Natural killer cell (primary cell): ENCODE measurements around the gene ALK. TPM values are rescaled to one million over a fixed set of nuclear protein-coding genes. Genes with fewer than 3 reads are reported as not detected.
"Not testable (repeated sequence)": the region's sequence is repeated elsewhere in the genome, so short reads cannot be mapped to it uniquely, and the experiment has no call there.

Source experiments
- ATAC-seq, 3 donors: fragments of 150-1000 bp in 2 of 3; fragments of 200-7000 bp in 1 of 3; cut with Tn5 transposase; 1 replicate in 1 of 3; 2 replicates in 2 of 3; pipeline ENCODE4 v1.10.0; 2021; ENCODE audit warnings: mild to moderate bottlenecking in 2 of 3, moderate library complexity in 2 of 3
- DNase-seq, 2 donors: peaks; one replicate each; pipeline versions ENCODE4 v3.0.0 to v3.0.0-alpha.2; 2013 to 2021; ENCODE audit warnings: mixed read lengths in 1 of 2
- H3K27ac ChIP-seq: one replicate; pipeline ENCODE4 v1.5.1; 2013; ENCODE audit warnings: mild to moderate bottlenecking, low read length
- H3K27me3 ChIP-seq: one replicate; pipeline ENCODE4 v1.6.1; 2013; ENCODE audit warnings: low read length; ENCODE audit not compliant: control insufficient read depth, insufficient read depth
- H3K36me3 ChIP-seq: one replicate; pipeline ENCODE4 v1.6.1; 2013; ENCODE audit warnings: low read length; ENCODE audit not compliant: control insufficient read depth, insufficient read depth
- H3K4me1 ChIP-seq: one replicate; pipeline ENCODE4 v1.6.1; 2013; ENCODE audit warnings: low read length; ENCODE audit not compliant: control insufficient read depth, insufficient read depth
- H3K4me3 ChIP-seq: one replicate; pipeline ENCODE4 v1.5.1; 2013; ENCODE audit warnings: low read length
- H3K9me3 ChIP-seq: one replicate; pipeline ENCODE4 v1.6.1; 2013; ENCODE audit warnings: low read length; ENCODE audit not compliant: control insufficient read depth, insufficient read depth
- H3K27ac Mint-ChIP-seq, 2 donors: one replicate each; pipeline ENCODE4 v1.8.0; 2022; ENCODE audit warnings: mild to moderate bottlenecking in 2 of 2, mixed read lengths in 2 of 2, moderate library complexity in 1 of 2
- H3K27me3 Mint-ChIP-seq, 2 donors: one replicate each; pipeline ENCODE4 v1.8.0; 2022; ENCODE audit warnings: low read depth in 2 of 2, mixed read lengths in 2 of 2
- H3K36me3 Mint-ChIP-seq: one replicate; pipeline ENCODE4 v1.8.0; 2022; ENCODE audit warnings: mixed read lengths
- H3K4me1 Mint-ChIP-seq, 2 donors: one replicate each; pipeline ENCODE4 v1.8.0; 2022; ENCODE audit warnings: mixed read lengths in 2 of 2
- H3K4me3 Mint-ChIP-seq: one replicate; pipeline ENCODE4 v1.8.0; 2022; ENCODE audit warnings: mild to moderate bottlenecking, moderate library complexity, mixed read lengths
- H3K9me3 Mint-ChIP-seq, 2 donors: one replicate each; pipeline ENCODE4 v1.8.0; 2022; ENCODE audit warnings: mixed read lengths in 2 of 2
- CTCF ChIP-seq: fragments of 200-600 bp; IDR thresholded peaks from one replicate; pipeline ENCODE4 v1.8.0; 2022; ENCODE audit warnings: antibody characterized with exemption
- WGBS: methylation state at CpG from one replicate; pipeline ENCODE4 v1.1.7; 2013; ENCODE audit warnings: missing lambda C conversion rate; ENCODE audit not compliant: insufficient coverage; 5-methylcytosine and 5-hydroxymethylcytosine counted together
- intact Hi-C: fragments of 100-400 bp; cut with micrococcal nuclease; formaldehyde crosslinking; loops from one replicate; pipeline ENCODE4 v1.14.2; 2022
- total RNA-seq, 4 donors: library from RNA; stranded (reverse); fragments of 120-200 nt in 1 of 4; gene quantifications; one replicate each; pipeline versions ENCODE4 v1.2.3 to v1.2.4, GENCODE V29; 2013 to 2022

ALK gene
- total RNA-seq, 3 donors from 2014 or later (not counting 1 experiment from before 2014, with no cell fraction given): not detected

DNA sequence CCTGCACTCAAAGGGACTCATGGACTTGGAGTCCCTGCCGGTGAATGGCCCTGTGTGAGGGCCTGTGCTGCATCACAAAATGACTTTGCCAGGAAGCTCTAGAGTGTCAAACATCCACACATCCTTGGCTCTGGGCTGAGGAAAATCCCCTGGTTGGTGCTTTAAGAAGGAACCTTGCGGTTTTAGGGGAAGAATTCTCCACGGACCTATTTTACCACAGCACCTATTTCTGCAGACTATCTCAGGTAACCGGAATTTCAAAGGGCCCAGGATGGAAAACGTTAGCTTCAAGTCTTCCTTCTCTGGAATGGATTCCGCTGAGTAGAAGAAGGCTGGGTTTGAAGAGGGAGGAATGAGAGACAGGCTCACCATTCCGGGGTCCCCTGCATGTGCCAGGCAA is 166.2 kb downstream of the ALK start:
- Mint-ChIP-seq H3K27me3 (peaks cover 0 to 2% of the 10 kb centered on the region in 2 donors), H3K9me3 (no peaks in the 10 kb centered on the region)

DNA sequence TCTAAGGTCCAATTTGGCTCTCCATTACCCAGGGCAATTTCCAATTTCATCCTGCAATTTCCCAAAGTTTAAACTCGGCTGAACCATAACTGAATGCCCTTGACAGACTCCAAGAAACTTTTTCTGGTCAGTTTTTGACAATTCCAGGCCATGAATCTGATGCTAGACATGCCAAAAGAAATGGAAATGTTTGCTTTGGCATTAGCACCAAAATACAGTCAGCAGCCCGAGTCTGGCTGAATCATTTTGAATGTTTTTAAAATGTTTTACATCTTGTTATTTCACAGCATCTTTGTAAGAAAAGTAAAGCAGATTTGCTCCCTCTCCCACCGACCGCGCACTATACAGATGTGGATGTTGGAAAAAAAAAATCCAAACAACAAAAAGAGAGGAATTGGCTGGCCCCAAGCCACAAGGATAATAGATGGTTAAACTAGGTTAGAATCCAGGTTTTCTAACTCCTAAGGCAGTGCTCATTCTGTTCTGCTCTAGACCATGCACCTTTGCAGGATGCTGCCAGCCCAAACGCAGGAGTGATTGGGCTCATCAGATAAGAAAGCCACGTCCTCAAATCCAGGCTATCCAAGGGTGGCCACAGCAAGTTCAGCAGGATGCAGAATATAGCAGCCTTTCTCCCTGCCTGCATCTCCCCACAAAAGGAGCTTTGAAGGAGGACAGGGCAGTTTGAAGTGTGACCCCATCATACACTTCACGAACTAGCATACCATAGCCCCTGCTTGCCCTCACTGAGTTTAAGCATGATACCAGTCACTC is 167.5 kb downstream of the ALK start:
- intact Hi-C loops: no loop called here
- no peaks in the 10 kb centered on the region for H3K27me3 Mint-ChIP-seq
- ATAC-seq (no peak), DNase-seq (no peak)
- Histone ChIP-seq H3K27me3 (no peaks in the 10 kb centered on the region), H3K9me3 (no peaks in the 10 kb centered on the region), H3K4me1 (no peaks in the 10 kb centered on the region), H3K36me3 (no peaks in the 10 kb centered on the region), H3K27ac (no peak overlapping the region), H3K4me3 (no peak overlapping the region)
- no peak overlapping the region for H3K27ac Mint-ChIP-seq
- H3K4me1 Mint-ChIP-seq: no peaks in the 10 kb centered on the region
- H3K9me3 Mint-ChIP-seq: no peaks in the 10 kb centered on the region
- no peaks in the 10 kb centered on the region for H3K36me3 Mint-ChIP-seq
- no peak for TF ChIP-seq CTCF
- H3K4me3 Mint-ChIP-seq: no peak overlapping the region
- 62% methylated on average over 5 of the region's 8 CpGs for WGBS

More for the DNA sequence above, 166.2 kb downstream of the ALK start:
- Mint-ChIP-seq H3K36me3 (no peaks in the 10 kb centered on the region), H3K4me3 (no peak overlapping the region), H3K4me1 (no peaks in the 10 kb centered on the region), H3K27ac (no peak overlapping the region)
- Histone ChIP-seq H3K36me3 (no peaks in the 10 kb centered on the region), H3K27ac (no peak overlapping the region), H3K9me3 (no peaks in the 10 kb centered on the region), H3K4me1 (no peaks in the 10 kb centered on the region), H3K4me3 (no peak overlapping the region), H3K27me3 (no peaks in the 10 kb centered on the region)
- intact Hi-C loops: no loop called here
- no peak for TF ChIP-seq CTCF
- 91% methylated on average over 4 of the region's 7 CpGs for WGBS
- ATAC-seq: no peak
- DNase-seq: no peak

- H3K9me3 ChIP-seq: no peaks in the 10 kb centered on the region
- intact Hi-C loops: no loop called here
- Mint-ChIP-seq H3K4me3 (no peak overlapping the region), H3K4me1 (no peaks in the 10 kb centered on the region), H3K27ac (no peak overlapping the region), H3K9me3 (no peaks in the 10 kb centered on the region), H3K36me3 (no peaks in the 10 kb centered on the region), H3K27me3 (peaks cover 0 to 3% of the 10 kb centered on the region in 2 donors)
- H3K4me1 ChIP-seq: no peaks in the 10 kb centered on the region
- DNase-seq (no peak), ATAC-seq (no peak)
- no peaks in the 10 kb centered on the region for H3K27me3 ChIP-seq
- 79% methylated on average over 6 of the region's 6 CpGs for WGBS
- H3K27ac ChIP-seq: no peak overlapping the region
- H3K4me3 ChIP-seq: no peak overlapping the region
- no peaks in the 10 kb centered on the region for H3K36me3 ChIP-seq
- TF ChIP-seq CTCF: no peak
Measured at GRCh38 chr2:29751390-29751789, 170.0 kb downstream of the ALK start.

DNA sequence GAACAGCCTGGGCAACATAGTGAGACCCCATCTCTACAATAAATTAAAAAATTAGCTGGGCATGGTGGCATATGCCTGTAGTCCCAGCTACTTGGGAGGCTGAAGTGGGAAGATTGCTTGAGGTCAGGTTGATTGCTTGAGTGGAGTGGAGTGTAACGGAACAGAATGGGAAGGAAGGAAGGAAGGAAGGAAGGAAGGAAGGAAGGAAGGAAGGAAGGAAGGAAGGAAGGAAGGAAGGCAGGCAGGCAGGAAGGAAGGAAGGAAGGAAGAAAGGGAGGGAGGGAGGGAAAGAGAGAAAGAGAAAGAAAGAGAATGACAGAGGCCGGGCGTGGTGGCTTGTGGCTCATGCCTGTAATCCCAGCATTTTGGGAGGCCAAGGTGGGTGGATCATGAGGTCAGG is 170.9 kb downstream of the ALK start:
- H3K27me3 Mint-ChIP-seq, H3K4me1 Mint-ChIP-seq, H3K27ac ChIP-seq, H3K4me3 ChIP-seq, H3K27ac Mint-ChIP-seq, DNase-seq, H3K36me3 Mint-ChIP-seq, H3K9me3 ChIP-seq, H3K4me1 ChIP-seq, H3K27me3 ChIP-seq, ATAC-seq, intact Hi-C loops, H3K36me3 ChIP-seq, H3K9me3 Mint-ChIP-seq, H3K4me3 Mint-ChIP-seq: not testable (repeated sequence)
- WGBS: 84% methylated on average over 3 of the region's 3 CpGs
